ENCODE results near the gene BRD9. TPM values are rescaled to one million over a fixed set of nuclear protein-coding genes. Genes with fewer than 3 reads are reported as not detected.

The BRD9 gene
- total RNA-seq, 2 donors from 2014 or later = 18.9 to 47.1 TPM

- intact Hi-C loops (cut with DNase I) = no loop called here
- Histone ChIP-seq H3K9me3 (no peaks in the 10 kb centered on the region), H3K27me3 (no peaks in the 10 kb centered on the region), H3K4me1 (no peaks in the 10 kb centered on the region), H3K27ac (no peak overlapping the region), H3K4me3 (no peak overlapping the region), H3K36me3 (replicated peaks in 1 of 2; ENCODE audit: insufficient read depth in 1 of 2, low read depth in 2 of 2) (no peaks in the 10 kb centered on the region)
- 89 to 90% methylated on average over 5 to 8 of the region's 8 CpGs for WGBS, 2 donors
- no peak for TF ChIP-seq CTCF (IDR thresholded peaks at IDR 0.05)
- no peak for TF ChIP-seq POLR2A (IDR thresholded peaks at IDR 0.05)
- ATAC-seq (no peak), DNase-seq (peak in 1 of 4 donors; percentile 4)
Observed at GRCh38 chr5:909086-909485, 16.5 kb upstream of the BRD9 start.

GRCh38 chr5:908172-908571, 15.6 kb upstream of the BRD9 start:
- Histone ChIP-seq H3K4me1 (no peaks in the 10 kb centered on the region), H3K36me3 (replicated peaks in 1 of 2; ENCODE audit: insufficient read depth in 1 of 2, low read depth in 2 of 2) (no peaks in the 10 kb centered on the region), H3K27me3 (no peaks in the 10 kb centered on the region), H3K27ac (no peak overlapping the region), H3K4me3 (no peak overlapping the region), H3K9me3 (no peaks in the 10 kb centered on the region)
- intact Hi-C loops (cut with DNase I) = no loop called here
- 92 to 99% methylated on average over 10 to 16 of the region's 16 CpGs for WGBS, 2 donors
- TF ChIP-seq POLR2A (IDR thresholded peaks at IDR 0.05) (no peak), CTCF (IDR thresholded peaks at IDR 0.05) (no peak)
- peak in 1 of 4 donors; percentile 4 for DNase-seq
- no peak for ATAC-seq

- Histone ChIP-seq H3K9me3 (no peaks in the 10 kb centered on the region), H3K27ac (no peak overlapping the region), H3K4me3 (no peak overlapping the region), H3K27me3 (no peaks in the 10 kb centered on the region), H3K36me3 (replicated peaks in 1 of 2; ENCODE audit: insufficient read depth in 1 of 2, low read depth in 2 of 2) (no peaks in the 10 kb centered on the region), H3K4me1 (peaks cover 3% of the 10 kb centered on the region)
- no peak for TF ChIP-seq CTCF (IDR thresholded peaks at IDR 0.05)
- no peak for TF ChIP-seq POLR2A (IDR thresholded peaks at IDR 0.05)
- WGBS, 2 donors = 95 to 97% methylated on average over 6 to 7 of the region's 7 CpGs
- intact Hi-C loops (cut with DNase I) = no loop called here
- ATAC-seq (no peak), DNase-seq (peak in 1 of 4 donors; percentile 8)
Observed at GRCh38 chr5:907366-907910, 14.8 kb upstream of the BRD9 start.

GRCh38 chr5:905139-905642, 12.6 kb upstream of the BRD9 start:
- no peaks in the 10 kb centered on the region for H3K9me3 ChIP-seq
- no peaks in the 10 kb centered on the region for H3K36me3 ChIP-seq (replicated peaks in 1 of 2; ENCODE audit: insufficient read depth in 1 of 2, low read depth in 2 of 2)
- DNase-seq (peak in 1 of 4 donors; percentile 4), ATAC-seq (no peak)
- no peak for TF ChIP-seq POLR2A (IDR thresholded peaks at IDR 0.05)
- no peak for TF ChIP-seq CTCF (IDR thresholded peaks at IDR 0.05)
- H3K27me3 ChIP-seq = no peaks in the 10 kb centered on the region
- peaks cover 3% of the 10 kb centered on the region for H3K4me1 ChIP-seq
- intact Hi-C loops (cut with DNase I) = no loop called here
- 87 to 91% methylated on average over 11 to 12 of the region's 12 CpGs for WGBS, 2 donors
- H3K4me3 ChIP-seq = no peak overlapping the region
- H3K27ac ChIP-seq = no peak overlapping the region

GRCh38 chr5:903756-904096, 11.1 kb upstream of the BRD9 start:
- 88 to 91% methylated on average over 6 of the region's 6 CpGs for WGBS, 2 donors
- DNase-seq (peak in 1 of 4 donors; percentile 2), ATAC-seq (no peak)
- Histone ChIP-seq H3K36me3 (replicated peaks in 1 of 2; ENCODE audit: insufficient read depth in 1 of 2, low read depth in 2 of 2) (no peaks in the 10 kb centered on the region), H3K4me3 (no peak overlapping the region), H3K27ac (no peak overlapping the region), H3K4me1 (peaks cover 3% of the 10 kb centered on the region), H3K27me3 (no peaks in the 10 kb centered on the region), H3K9me3 (no peaks in the 10 kb centered on the region)
- intact Hi-C loops (cut with DNase I) = no loop called here
- no peak for TF ChIP-seq POLR2A (IDR thresholded peaks at IDR 0.05)

Measured in body of pancreas (tissue), 4 donors.